Transverse colon (tissue), 4 donors: ENCODE results near the gene TACC2.

Experiments
- CTCF ChIP-seq, 5 experiments: fragments of 200-600 bp in 3 of 5; fragments of 450-650 bp in 2 of 5; sonication (generic) in 3 of 5; IDR thresholded peaks; 1 replicate in 2 of 5; 2 replicates in 3 of 5; pipeline ENCODE4 v1.5.1; 2016 to 2017; ENCODE audit warnings: antibody characterized with exemption in 5 of 5, inconsistent platforms in 3 of 5, mild to moderate bottlenecking in 2 of 5, moderate library complexity in 1 of 5
- POLR2AphosphoS5 ChIP-seq, 3 donors: sonication (generic); formaldehyde crosslinking; IDR thresholded peaks; one replicate each; pipeline ENCODE4 v1.6.1; 2016; ENCODE audit warnings: antibody characterized with exemption in 3 of 3

- no peak for TF ChIP-seq CTCF (IDR thresholded peaks at IDR 0.05)
- no peak for TF ChIP-seq POLR2AphosphoS5 (IDR thresholded peaks at IDR 0.05)
Observed at GRCh38 chr10:122140461-122140902, 151.5 kb downstream of the TACC2 start.
